Panc1 (cell line): Measurements from ENCODE around the gene RNF167.
A peak's percentile ranks its signal among the peaks of the same experiment; 100 is the strongest.

Experiments used
- POLR2AphosphoS5 ChIP-seq: IDR thresholded peaks from 2 replicates; pipeline ENCODE4 v1.6.1; 2012; ENCODE audit warnings: mild to moderate bottlenecking, low read depth, low read length, moderate library complexity
- REST ChIP-seq, 2 experiments: IDR thresholded peaks; 2 replicates each; pipeline ENCODE4 v1.6.1; 2011 to 2012; ENCODE audit warnings: low read depth in 2 of 2, control low read depth in 1 of 2, low read length in 1 of 2, mild to moderate bottlenecking in 1 of 2, moderate library complexity in 1 of 2; ENCODE audit not compliant: insufficient read depth in 1 of 2
- TF ChIP-seq, protein P1 (sequence below): fragments of 450-650 bp; IDR thresholded peaks from 2 replicates; pipeline ENCODE4 v1.5.1; 2017; ENCODE audit warnings: mild to moderate bottlenecking

- TF ChIP-seq, protein P1, sequence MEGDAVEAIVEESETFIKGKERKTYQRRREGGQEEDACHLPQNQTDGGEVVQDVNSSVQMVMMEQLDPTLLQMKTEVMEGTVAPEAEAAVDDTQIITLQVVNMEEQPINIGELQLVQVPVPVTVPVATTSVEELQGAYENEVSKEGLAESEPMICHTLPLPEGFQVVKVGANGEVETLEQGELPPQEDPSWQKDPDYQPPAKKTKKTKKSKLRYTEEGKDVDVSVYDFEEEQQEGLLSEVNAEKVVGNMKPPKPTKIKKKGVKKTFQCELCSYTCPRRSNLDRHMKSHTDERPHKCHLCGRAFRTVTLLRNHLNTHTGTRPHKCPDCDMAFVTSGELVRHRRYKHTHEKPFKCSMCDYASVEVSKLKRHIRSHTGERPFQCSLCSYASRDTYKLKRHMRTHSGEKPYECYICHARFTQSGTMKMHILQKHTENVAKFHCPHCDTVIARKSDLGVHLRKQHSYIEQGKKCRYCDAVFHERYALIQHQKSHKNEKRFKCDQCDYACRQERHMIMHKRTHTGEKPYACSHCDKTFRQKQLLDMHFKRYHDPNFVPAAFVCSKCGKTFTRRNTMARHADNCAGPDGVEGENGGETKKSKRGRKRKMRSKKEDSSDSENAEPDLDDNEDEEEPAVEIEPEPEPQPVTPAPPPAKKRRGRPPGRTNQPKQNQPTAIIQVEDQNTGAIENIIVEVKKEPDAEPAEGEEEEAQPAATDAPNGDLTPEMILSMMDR: no peak
- TF ChIP-seq REST (IDR thresholded peaks at IDR 0.05; ENCODE audit: insufficient read depth in 1 of 2, low read depth in 2 of 2, low read length in 1 of 2) (peak in 1 of 2 experiments; percentile 51; a peak in 1 of 4 replicates), POLR2AphosphoS5 (no peak)
These were observed 29.6 kb downstream of the RNF167 start for GRCh38 chr17:4969551-4970173.
